OCI-LY3 (cell line): ENCODE measurements around the gene SIPA1L2.

ENCODE experiments used
- EZH2phosphoT487 ChIP-seq: fragments of 200-600 bp; shearing (Covaris generic); IDR thresholded peaks from 2 replicates; pipeline ENCODE4 v1.6.1; 2018; ENCODE audit warnings: antibody characterized with exemption, mixed run types, low read depth
- TF ChIP-seq, protein P1 (sequence below): fragments of 200-600, 300-600 bp; sonication (generic); IDR thresholded peaks from 2 replicates; pipeline ENCODE4 v1.5.1; 2014; ENCODE audit warnings: antibody characterized with exemption, low read length, low read depth

DNA sequence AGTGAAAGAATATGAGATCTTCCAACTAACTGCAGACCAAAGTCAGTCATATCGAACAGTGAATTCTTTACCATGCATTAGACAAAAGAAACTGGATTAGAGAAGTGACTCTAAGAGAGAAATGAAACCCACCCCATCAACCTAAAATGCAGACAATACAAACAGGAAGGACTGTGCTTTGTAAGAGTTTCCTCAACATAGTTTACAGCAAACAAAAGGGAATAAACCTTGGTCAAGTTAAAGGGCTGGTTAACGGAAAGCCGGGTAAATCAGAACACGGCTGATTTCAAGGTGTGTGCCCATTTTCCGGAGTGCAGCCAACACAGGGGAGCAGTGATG is 39.2 kb downstream of the SIPA1L2 start:
- TF ChIP-seq, protein P1, sequence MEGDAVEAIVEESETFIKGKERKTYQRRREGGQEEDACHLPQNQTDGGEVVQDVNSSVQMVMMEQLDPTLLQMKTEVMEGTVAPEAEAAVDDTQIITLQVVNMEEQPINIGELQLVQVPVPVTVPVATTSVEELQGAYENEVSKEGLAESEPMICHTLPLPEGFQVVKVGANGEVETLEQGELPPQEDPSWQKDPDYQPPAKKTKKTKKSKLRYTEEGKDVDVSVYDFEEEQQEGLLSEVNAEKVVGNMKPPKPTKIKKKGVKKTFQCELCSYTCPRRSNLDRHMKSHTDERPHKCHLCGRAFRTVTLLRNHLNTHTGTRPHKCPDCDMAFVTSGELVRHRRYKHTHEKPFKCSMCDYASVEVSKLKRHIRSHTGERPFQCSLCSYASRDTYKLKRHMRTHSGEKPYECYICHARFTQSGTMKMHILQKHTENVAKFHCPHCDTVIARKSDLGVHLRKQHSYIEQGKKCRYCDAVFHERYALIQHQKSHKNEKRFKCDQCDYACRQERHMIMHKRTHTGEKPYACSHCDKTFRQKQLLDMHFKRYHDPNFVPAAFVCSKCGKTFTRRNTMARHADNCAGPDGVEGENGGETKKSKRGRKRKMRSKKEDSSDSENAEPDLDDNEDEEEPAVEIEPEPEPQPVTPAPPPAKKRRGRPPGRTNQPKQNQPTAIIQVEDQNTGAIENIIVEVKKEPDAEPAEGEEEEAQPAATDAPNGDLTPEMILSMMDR = no peak
- TF ChIP-seq EZH2phosphoT487 = no peak
